Activated B cell treated with CpG ODN at 0.5 μM for 24 hours (primary cell): ENCODE data around the gene CLDN34. TPM values are rescaled to one million over a fixed set of nuclear protein-coding genes. Genes with fewer than 3 reads are reported as not detected.

Source experiments
- ATAC-seq: fragments of 200-7000 bp; cut with Tn5 transposase; one replicate; pipeline ENCODE4 v1.10.0; 2021; ENCODE audit warnings: low read depth, mild to moderate bottlenecking, moderate library complexity
- CTCF ChIA-PET: fragments of 350-600 bp; sonication (Branson Sonifier 250); formaldehyde crosslinking; loops from one replicate; lab custom pipeline; 2021; ENCODE audit warnings: antibody characterized with exemption; lab: Charles Lee
- POLR2A ChIA-PET: fragments of 350-600 bp; sonication (Branson Sonifier 250); formaldehyde crosslinking; loops from one replicate; lab custom pipeline; 2021; ENCODE audit warnings: antibody characterized with exemption; lab: Charles Lee
- DNase-seq: peaks from one replicate; pipeline ENCODE4 v3.0.0; 2022
- H3K27ac Mint-ChIP-seq: one replicate; pipeline ENCODE4 v1.8.0; 2020; ENCODE audit warnings: mixed read lengths
- H3K27me3 Mint-ChIP-seq: one replicate; pipeline ENCODE4 v1.8.0; 2021; ENCODE audit warnings: mixed read lengths
- H3K36me3 Mint-ChIP-seq: one replicate; pipeline ENCODE4 v1.8.0; 2021; ENCODE audit warnings: low read depth, mixed read lengths
- H3K4me1 Mint-ChIP-seq: one replicate; pipeline ENCODE4 v1.8.0; 2021; ENCODE audit warnings: mixed read lengths
- H3K4me3 Mint-ChIP-seq: one replicate; pipeline ENCODE4 v1.8.0; 2020; ENCODE audit warnings: mild to moderate bottlenecking, mixed read lengths
- H3K9me3 Mint-ChIP-seq: one replicate; pipeline ENCODE4 v1.8.0; 2020; ENCODE audit warnings: mixed read lengths
- intact Hi-C: fragments of 100-400 bp; cut with micrococcal nuclease; formaldehyde crosslinking; loops from one replicate; pipeline ENCODE4 v1.15.1; 2024
- total RNA-seq: library from RNA; stranded (reverse); gene quantifications from 2 replicates; pipeline ENCODE4 v1.2.3, GENCODE V29; 2022
- TF ChIP-seq, protein P1 (sequence below): fragments of 200-600 bp; IDR thresholded peaks from one replicate; pipeline ENCODE4 v1.8.0; 2022; ENCODE audit warnings: antibody characterized with exemption, mild to moderate bottlenecking

The CLDN34 gene
- total RNA-seq, 1 donor from 2014 or later: not detected

DNA sequence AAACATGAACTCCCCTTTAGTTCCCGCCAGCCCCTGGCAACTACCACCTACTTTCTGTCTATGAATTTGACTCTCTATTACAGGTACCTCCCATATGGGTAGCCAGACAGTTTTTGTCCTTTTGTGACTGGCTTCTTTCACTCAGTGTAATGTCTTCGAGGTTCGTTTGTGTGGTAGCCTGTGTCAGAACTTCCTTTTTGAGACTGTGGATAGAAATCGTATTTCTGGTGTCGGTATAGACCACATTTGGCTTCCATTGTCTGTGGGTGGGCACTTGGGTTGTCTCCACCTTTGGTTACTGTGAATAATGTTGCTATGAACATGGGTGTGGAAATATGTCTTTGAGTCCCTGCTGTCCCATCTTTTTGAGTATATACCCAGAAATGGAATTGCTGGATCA lies 5.4 kb upstream of the CLDN34 start:
- Mint-ChIP-seq H3K4me3 (no peak overlapping the region), H3K27me3 (peaks cover 4% of the 10 kb centered on the region), H3K4me1 (peaks cover 7% of the 10 kb centered on the region), H3K27ac (no peak overlapping the region), H3K36me3 (no peaks in the 10 kb centered on the region), H3K9me3 (no peaks in the 10 kb centered on the region)
- TF ChIP-seq, protein P1, sequence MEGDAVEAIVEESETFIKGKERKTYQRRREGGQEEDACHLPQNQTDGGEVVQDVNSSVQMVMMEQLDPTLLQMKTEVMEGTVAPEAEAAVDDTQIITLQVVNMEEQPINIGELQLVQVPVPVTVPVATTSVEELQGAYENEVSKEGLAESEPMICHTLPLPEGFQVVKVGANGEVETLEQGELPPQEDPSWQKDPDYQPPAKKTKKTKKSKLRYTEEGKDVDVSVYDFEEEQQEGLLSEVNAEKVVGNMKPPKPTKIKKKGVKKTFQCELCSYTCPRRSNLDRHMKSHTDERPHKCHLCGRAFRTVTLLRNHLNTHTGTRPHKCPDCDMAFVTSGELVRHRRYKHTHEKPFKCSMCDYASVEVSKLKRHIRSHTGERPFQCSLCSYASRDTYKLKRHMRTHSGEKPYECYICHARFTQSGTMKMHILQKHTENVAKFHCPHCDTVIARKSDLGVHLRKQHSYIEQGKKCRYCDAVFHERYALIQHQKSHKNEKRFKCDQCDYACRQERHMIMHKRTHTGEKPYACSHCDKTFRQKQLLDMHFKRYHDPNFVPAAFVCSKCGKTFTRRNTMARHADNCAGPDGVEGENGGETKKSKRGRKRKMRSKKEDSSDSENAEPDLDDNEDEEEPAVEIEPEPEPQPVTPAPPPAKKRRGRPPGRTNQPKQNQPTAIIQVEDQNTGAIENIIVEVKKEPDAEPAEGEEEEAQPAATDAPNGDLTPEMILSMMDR: no peak
- CTCF ChIA-PET: no interaction called here
- DNase-seq (no peak), ATAC-seq (no peak)
- POLR2A ChIA-PET: no interaction called here
- intact Hi-C loops: no loop called here

DNA sequence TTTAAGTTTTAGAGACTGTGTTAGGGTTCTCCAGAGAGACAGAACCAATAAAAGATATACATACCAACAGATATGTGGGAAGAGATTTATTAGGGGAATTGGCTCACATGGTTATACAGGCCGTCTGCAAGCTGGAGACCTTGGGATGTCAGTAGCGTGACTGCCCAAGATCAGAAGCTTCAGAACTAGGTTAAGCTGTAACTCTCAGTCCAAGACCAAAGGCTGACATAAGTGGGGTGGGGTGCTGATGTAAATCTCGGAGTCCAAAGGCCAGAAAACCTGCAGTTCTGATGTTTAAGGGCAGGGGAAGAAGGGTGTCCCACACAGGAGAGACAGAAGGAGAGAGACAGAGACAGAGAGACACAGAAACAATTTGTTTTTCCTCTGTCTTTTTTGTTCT lies 10.5 kb downstream of the CLDN34 start:
- no peaks in the 10 kb centered on the region for H3K36me3 Mint-ChIP-seq
- no peaks in the 10 kb centered on the region for H3K27me3 Mint-ChIP-seq
- intact Hi-C loops: no loop called here
- POLR2A ChIA-PET: no interaction called here
- ATAC-seq: no peak
- peaks cover 23% of the 10 kb centered on the region for H3K4me1 Mint-ChIP-seq
- TF ChIP-seq, protein P1: no peak
- H3K9me3 Mint-ChIP-seq: peaks cover 3% of the 10 kb centered on the region
- no peak for DNase-seq
- no peak overlapping the region for H3K4me3 Mint-ChIP-seq
- H3K27ac Mint-ChIP-seq: no peak overlapping the region
- CTCF ChIA-PET: no interaction called here

DNA sequence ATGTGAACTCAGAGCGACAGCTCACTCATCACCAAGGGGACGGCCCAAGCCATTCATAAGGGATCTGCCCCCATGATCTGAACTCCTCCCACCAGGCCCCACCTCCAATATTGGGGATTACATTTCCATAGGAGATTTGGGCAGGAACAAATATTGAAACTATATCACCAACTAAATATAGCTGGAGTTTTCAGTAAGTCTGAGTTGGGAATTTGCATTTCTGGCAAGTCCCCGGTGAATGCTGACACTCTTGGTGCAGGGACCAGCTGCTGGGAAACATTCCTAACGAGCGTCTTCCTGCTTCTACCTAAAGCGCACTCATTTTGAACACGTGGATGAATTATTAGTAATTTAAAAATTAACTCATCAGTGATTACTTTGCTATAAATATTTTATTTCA lies 13.2 kb downstream of the CLDN34 start:
- H3K9me3 Mint-ChIP-seq: no peaks in the 10 kb centered on the region
- POLR2A ChIA-PET: no interaction called here
- H3K4me1 Mint-ChIP-seq: peaks cover 31% of the 10 kb centered on the region
- no peak for DNase-seq
- intact Hi-C loops: loop anchor here (2.0 to 10.0 kb wide), 4 partner anchors 38 to 1236 kb away; partner anchors contain the start of gene HCCS
- ATAC-seq: no peak
- no peak overlapping the region for H3K4me3 Mint-ChIP-seq
- no peaks in the 10 kb centered on the region for H3K36me3 Mint-ChIP-seq
- no peak overlapping the region for H3K27ac Mint-ChIP-seq
- CTCF ChIA-PET: no interaction called here
- H3K27me3 Mint-ChIP-seq: no peaks in the 10 kb centered on the region
- TF ChIP-seq, protein P1: no peak

DNA sequence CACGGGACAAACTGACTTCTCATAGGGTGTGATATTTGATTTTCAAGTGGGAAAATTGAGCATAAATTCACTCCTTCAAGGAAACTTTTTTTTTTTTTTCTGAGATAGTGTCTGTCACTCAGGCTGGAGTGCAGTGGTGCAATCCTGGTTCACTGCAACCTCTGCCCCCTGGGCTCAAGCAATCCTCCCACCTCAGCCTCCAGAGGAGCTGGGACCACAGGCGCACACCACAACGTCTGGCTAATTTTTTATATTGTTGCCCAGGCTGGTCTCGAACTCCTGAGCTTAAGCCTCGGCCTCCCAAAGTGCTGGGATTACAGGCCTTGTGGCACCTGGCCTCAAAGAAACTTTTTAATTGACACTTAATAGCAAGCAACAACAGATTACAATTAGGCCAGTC lies 13.8 kb downstream of the CLDN34 start:
- H3K36me3 Mint-ChIP-seq: no peaks in the 10 kb centered on the region
- no peaks in the 10 kb centered on the region for H3K9me3 Mint-ChIP-seq
- H3K27me3 Mint-ChIP-seq: no peaks in the 10 kb centered on the region
- H3K27ac Mint-ChIP-seq: peak overlapping the region; percentile 69
- TF ChIP-seq, protein P1: no peak
- intact Hi-C loops: loop anchor here (2.0 to 10.0 kb wide), 4 partner anchors 38 to 1236 kb away; partner anchors contain the start of gene HCCS
- ATAC-seq (no peak), DNase-seq (no peak)
- peak overlapping the region; percentile 24 for H3K4me3 Mint-ChIP-seq
- peaks cover 36% of the 10 kb centered on the region for H3K4me1 Mint-ChIP-seq
- ChIA-PET POLR2A (interaction anchor here (0.7 kb wide), 1 partner anchor 1359 kb away, joined by 3 read pairs; no protein-coding TSS in a partner anchor), CTCF (no interaction called here)

DNA sequence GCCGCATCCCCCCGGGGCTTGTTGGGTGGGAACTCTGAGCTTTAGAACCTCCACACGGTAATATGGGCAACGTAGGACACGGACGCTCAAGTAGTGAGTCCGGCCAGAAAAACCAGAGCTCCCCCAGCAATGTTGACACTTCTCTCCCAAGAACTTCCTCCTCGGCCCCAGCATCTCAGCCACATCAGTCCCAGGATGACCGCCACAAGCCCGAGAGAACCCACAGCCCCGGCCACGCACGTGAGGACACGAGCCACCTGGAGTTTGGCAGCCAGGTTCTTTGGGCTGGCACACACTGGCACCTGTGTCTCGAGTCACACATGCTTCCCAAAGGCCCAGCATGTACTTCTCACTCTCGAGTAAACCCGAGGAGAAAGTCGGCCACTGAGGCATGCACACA lies 16.3 kb downstream of the CLDN34 start:
- ChIA-PET CTCF (interaction anchor here (1.3 kb wide), 1 partner anchor 135 kb away, joined by 4 read pairs; no protein-coding TSS in a partner anchor), POLR2A (interaction anchor here (0.9 kb wide), 1 partner anchor 41 kb away, joined by 6 read pairs; no protein-coding TSS in a partner anchor)
- Mint-ChIP-seq H3K36me3 (no peaks in the 10 kb centered on the region), H3K9me3 (no peaks in the 10 kb centered on the region), H3K4me3 (no peak overlapping the region), H3K27me3 (no peaks in the 10 kb centered on the region), H3K27ac (no peak overlapping the region), H3K4me1 (peaks cover 44% of the 10 kb centered on the region)
- TF ChIP-seq, protein P1: no peak
- no peak for ATAC-seq
- no peak for DNase-seq
- intact Hi-C loops: loop anchor here (10.0 kb wide), 3 partner anchors 631 to 1239 kb away; partner anchors contain the start of gene HCCS
